Activated naive CD4-positive, alpha-beta T cell treated with anti-CD3 and anti-CD28 coated beads, Interleukin-2, amount 50 U/mL, for 16 hours (primary cell): ENCODE results near the gene NFATC3.
"Not testable (repeated sequence)": the region's sequence is repeated elsewhere in the genome, so short reads cannot be mapped to it uniquely, and the experiment has no call there.

ENCODE experiments used
- DNase-seq: peaks from one replicate; pipeline ENCODE4 v3.0.0-alpha.2; 2020

NFATC3 gene

DNA sequence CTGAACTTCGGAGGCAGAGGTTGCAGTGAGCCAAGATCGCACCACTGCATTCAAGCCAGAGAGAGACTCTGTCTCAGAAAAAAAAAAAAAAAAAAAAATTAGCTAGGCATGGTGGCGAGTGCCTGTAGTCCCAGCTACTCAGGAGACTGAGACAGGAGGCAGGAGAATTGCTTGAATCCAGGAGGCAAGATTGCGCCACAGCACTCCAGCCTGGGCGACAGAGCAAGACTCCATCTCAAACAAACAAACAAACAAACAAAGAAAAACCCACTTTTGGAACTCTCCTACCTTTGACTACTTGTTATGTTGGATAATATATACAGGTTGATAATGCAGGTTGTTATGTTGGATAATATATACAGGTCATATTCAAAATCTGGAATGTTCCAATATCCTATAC is 35.3 kb downstream of the NFATC3 start:
- not testable (repeated sequence) for DNase-seq

DNA sequence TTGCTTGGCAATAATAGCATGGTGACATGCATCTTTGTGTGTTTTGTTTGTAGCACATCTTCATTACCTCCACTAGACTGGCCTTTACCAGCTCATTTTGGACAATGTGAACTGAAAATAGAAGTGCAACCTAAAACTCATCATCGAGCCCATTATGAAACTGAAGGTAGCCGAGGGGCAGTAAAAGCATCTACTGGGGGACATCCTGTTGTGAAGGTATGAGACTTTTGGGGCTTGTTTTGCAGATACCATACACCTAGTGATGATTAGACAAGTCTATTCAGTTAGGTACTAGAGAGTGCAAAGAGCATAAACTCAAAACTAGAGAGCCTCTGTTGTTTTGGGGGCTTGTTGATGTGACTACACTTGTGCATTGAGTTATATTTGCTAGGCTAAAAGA is 41.2 kb downstream of the NFATC3 start:
- no peak for DNase-seq

DNA sequence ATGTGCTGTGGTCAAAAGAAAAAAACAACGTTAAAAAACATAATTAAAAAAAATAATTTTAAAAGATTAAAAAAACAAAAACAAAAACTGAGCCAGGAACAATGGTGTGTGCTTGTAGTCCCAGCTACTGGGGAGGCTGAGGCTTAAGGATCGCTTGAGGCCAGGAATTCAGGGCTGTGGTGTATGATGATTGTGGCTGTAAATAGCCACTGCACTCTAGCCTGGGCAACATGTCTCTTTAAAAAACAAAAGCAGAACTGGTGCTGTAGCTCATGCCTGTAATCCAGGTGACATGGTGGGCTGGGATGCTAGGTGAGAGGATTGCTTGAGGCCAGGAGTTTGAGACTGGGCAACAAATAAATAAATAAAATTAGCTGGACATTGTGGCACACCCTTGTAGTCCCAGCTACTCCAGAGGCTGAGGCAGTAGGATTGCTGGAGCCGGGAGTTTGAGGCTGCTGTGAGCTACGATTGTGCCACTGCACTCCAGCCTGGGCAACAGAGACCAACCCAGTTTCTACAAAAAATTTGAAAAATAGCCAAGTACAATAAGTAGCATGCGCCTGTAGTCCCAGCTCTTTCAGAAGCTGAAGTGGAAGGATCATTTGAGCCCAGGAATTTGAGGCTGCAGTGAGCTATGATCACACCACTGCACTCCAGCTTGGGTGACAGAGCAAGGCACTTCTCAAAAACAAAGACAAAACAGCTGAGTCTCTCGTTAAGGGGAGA is 43.6 kb downstream of the NFATC3 start:
- no peak for DNase-seq

DNA sequence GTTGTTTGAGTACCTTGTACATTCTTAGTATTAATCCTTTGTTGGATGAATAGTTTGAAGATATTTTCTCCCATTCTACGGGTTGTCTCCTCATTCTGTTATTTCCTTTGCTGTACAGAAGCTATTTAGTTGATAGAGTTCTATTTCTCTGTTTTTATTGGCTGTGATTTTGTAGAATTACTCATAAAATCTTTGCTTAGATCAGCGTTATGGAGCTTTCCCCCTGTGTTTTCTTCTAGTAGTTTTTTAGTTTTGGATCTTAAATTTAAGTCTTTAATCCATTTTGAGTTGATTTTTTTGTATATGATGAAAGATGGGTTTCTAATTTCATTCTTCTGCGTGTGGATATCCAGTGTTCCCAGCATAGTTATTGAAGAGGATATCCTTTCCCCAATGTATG is 45.4 kb downstream of the NFATC3 start:
- no peak for DNase-seq

DNA sequence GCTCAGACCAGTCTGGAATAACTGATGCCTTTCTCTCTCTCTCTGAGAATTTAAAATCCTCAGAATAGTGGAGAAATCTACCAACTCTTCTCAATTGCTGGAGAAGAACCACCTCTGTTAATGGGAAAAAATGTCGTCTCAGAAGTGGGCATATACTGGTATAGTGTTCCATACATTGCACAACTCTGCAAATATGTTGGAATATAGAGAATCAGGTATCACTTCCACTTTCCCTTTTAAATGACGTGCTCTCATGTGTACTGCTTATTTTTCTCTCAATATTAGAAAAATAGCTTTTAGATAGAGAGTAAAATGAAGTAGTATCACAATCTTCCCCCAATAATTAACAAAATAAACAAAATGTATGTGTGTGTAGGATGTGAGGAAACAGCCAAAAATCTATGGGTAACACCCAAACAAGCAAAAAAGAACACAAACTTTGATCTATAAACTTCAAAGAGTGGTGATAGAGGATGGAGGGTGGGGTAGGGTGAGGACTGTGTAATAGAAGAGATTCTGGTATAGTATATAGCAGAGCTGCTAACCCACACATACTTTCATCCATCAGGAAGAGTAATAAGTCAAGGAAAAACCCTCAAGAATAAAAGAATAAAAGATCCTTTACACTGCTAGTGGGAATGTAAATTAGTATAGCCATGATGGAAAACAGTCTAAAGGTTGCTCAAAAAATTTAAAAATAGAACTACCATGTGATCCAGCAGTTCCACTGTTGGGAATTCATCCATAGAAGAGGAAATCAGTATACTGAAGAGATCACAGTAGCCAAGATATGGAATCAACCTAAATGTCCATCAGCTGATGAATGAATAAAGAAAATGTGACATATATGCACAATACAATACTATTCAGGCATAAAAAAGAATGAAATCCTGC is 46.9 kb downstream of the NFATC3 start:
- no peak for DNase-seq

DNA sequence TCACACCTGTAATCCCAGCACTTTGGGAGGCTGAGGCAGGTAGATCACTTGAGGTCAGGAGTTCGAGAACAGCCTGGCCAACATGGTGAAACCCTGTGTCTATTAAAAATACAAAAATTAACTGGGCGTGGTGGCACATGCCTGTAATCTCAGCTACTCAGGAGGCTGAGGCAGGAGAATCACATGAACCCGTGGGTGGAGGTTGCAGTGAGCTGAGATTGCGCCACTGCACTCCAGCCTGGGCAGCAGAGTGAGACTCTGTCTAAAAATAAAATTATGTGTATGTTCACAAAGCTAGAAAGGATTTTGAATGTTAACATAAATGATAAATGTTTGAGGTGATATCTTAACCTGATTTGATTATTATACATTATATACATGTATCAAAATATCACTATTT is 47.8 kb downstream of the NFATC3 start:
- DNase-seq = not testable (repeated sequence)

DNA sequence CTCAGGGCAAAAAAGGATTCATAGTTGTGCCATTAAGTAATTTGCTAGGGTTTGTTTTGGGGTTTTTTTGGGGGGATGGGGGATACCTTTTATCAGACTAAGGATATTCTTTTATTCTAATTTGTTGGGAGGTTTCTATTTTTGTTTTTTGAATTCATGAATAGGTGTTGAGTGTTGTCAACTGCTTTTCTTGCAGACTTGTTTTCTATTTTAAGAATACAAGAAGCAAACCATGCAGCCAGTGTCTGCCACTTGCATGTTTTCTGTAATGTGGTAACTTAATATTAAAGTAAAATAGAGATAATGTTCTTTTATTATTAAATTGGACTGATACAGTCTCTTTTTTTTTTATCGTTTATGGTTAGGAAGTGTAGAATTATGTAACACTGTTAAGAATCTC is 49.5 kb downstream of the NFATC3 start:
- no peak for DNase-seq

DNA sequence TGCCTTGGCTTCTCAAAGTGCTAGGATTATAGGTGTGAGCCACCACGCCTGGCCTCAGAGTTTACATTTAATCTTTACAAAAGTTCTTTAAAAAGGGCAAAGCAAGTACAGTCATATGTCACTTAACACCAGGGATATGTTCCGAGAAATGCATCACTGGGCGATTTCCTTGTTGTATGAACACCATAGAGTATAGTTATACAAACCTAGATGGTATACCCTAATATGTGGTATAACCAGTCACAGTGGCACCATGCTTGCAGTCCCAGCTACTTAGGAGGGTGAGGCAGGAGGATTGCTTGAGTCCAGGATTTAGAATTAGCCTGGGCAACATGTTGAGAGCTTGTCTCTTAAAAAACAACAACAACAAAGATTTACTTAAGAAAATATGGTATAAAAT is 51.3 kb downstream of the NFATC3 start:
- no peak for DNase-seq

DNA sequence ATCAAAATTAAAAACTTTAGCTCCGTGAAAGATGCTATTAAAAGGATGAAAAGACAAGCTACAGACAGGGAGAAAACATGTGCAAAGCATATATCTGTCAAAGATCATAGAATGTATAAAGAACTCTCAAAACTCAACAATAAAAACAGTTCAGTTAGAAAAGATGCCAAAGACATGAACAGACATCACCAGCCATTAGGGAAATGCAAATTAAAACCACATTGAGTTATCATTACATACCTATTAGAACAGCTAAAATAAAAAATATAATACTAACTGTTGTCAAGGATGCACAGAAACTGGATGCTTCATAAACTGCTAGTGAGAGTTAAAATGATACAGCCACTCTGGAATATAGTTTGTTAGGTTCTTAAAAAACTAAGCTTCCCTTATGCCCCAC is 58.8 kb downstream of the NFATC3 start:
- DNase-seq = no peak

DNA sequence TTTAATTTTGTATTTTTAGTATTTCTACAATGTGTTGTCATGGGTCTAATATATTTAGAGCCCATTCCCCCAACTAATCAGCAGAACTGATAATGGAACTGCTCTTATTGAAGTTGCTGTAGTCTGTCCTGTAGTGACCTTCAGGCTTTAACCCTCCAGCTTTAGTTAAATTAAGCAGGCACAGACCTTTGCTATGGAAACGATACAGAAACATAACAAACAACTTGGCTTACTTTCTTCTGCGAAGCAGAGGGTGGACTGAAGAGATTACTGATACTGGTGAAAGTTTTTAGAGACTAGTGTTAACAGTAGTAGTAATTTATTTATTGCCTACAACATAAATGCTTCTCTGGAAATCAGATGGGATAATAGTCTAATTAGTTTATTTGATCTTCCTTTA is 61.4 kb downstream of the NFATC3 start:
- no peak for DNase-seq

DNA sequence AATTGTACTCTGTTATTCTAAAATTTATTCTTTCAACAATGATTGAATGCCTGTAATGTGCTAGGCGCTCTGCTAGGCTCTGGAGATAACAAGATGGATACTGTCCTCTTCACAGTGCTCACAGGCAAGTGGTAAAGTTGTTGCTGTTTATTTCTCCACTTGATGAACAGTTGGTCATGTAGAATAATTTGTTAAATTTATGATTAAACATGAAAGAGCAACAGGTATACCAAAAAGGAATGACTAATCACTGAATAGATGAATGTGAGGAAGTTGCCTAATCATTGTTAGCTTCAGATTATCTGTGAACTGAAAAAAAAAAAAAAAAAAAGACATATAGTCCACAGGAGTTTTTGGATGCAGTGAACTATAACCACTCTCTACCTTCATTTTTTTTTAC is 62.3 kb downstream of the NFATC3 start:
- no peak for DNase-seq

DNA sequence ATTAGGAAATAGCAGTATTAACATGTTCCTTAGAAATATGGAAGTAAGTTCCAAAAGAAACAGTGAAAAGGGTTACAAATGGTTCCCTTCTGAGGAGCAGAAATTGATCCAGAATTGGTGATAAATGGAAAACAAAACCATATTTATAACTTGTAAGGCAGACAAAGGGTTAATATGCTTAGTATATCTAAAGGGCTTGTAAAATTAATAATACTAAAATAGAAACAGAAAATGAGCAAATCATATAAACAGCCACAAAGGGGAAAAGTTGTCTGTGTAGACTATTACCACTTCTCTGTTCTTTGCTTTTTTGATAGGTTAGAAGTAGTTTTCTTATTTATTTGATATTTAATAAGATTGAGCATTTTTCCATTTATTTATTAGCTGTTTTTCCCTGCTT is 64.4 kb downstream of the NFATC3 start:
- DNase-seq = no peak

DNA sequence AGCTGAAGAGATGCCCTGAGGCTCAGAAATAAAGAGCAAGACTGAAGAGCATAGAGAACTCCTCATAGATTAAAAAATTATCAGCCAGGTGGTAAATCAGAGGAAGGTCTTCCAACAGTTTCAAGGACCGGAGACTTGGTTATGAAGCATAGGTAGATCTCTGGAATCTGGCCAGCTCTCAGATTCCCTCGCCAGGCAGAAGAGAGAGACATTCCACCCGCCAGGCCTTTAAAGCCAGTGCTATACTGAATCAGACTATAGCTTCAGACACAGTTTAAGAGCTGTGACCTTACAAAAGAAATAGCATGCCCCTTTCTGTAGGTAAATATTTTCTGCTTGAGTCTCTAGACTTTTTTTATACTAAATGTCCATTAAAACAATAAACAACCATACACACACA is 70.3 kb downstream of the NFATC3 start:
- no peak for DNase-seq

DNA sequence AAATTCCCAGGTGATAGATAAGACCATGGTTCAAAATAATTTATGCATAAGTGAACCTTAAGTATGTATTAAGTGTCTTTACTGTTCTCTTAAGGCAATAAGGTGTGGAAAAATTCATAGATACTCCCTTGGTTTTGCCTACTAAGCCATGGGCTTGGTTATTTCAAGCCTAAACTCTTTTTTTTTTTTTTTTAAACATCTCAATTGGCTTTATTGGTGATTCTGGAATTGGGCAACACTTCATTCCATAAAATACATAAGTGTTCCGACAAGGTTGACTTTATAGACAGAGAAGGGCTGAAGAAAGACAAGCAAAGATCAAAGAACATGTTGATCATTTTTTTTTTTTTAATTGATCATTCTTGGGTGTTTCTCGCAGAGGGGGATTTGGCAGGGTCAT is 77.2 kb downstream of the NFATC3 start:
- no peak for DNase-seq

DNA sequence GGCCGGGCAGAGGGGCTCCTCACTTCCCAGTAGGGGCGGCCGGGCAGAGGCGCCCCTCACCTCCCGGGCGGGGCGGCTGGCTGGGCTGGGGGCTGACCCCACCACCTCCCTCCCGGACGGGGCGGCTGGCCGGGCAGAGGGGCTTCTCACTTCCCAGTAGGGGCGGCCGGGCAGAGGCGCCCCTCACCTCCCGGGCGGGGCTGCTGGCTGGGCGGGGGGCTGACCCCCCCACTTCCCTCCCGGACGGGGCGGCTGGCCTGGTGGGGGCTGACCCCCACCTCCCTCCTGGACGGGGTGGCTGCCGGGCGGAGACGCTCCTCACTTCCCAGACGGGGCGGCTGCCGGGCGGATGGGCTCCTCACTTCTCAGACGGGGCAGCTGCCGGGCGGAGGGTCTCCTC is 78.1 kb downstream of the NFATC3 start:
- not testable (repeated sequence) for DNase-seq

DNA sequence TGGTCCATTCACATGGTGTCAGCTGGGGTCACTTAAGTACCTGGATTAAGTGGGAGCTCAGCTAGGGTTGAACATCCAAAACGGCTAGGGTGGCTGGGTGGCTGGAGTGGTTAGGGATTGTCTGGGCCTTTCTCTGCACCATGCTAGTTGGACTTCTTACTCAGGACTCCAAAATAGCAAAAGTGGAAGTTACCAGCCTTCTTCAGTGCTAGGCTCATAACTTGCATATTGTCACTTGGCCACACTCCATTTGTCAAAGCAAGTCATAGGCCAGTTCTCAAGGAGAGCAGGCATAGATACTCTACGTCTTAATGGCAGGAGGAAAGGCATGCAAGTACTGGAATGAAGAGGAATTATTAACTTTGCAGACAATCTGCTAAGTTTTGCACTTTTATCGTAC is 81.1 kb downstream of the NFATC3 start:
- no peak for DNase-seq

DNA sequence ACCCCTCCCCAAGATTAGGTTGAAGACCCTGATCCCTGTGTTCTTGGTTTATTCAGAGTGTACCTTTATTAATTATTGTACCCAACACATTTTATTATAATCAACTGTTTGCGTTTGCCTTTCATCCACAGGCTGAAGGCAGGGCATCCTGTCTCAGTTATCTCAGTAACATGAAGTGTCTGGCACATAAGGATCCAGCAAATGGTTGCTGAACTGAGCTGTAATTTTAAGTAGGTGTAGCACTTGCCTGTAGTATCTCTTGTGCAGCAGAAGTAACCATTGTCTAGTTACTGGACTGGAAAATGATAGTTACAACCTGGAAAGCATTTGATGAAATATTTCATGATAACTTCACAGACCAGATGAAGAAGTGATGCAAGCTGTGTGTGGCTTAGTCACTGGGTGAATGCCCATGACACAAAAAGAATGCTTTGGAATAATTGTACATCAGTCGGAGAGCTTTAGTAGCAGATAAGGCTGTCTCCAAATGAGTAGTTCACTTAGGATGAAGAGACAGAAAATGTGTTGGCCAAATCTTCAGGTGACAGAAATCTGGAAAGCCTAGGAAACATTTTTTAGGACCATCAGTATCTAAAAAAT is 94.1 kb downstream of the NFATC3 start:
- no peak for DNase-seq

DNA sequence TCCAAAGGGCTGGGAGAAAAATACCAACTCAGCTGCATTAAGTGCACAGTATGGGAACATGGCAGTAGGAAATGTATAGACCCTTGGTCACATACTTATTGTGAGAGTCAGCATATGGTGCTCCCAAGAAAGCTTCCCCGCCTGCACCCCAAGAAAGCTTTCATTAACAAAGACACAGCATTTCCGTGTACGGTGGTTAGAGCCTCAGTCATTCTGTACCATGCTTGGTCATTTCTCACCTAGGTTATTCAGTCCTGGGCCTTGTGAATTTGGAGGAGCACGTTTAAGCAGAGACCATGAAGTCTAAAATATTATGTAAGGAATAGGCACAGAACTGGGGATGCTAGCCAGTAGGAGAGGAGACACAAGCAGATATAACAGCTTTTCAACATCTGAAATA is 94.7 kb downstream of the NFATC3 start:
- no peak for DNase-seq

DNA sequence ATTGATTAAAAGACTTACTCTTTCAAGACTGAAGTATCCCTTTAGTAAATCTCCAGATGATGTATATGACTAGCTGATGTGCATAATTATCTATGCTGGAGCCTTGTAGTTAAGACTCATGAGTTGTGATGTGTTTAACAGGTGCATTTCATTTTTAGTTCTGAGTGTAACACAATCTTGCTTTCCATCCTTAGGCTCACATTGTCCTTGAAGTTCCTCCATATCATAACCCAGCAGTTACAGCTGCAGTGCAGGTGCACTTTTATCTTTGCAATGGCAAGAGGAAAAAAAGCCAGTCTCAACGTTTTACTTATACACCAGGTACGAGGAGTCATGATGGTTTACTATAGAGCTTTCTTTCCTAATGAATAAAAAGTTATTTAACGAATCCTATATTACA is 97.9 kb downstream of the NFATC3 start:
- no peak for DNase-seq

DNA sequence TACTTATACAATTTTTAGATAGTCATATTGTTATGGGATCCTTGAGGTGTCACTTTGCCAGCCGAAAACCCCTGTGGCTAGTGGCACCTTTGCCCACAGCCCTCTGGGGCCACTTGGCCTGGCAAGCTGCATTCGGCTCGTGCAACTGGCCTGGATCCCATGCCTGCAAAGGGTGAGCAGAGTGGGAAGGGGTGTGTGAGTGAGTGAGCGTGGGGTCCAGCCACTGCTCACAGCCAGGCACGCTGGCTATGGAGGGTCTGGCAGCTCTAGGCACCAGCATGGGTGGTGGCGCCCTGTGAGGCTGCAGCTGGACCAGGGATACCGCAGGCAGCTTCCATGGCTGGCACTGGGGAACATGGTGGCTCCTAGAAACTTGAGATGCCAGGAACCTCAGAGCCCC is 101.7 kb downstream of the NFATC3 start:
- DNase-seq = no peak

DNA sequence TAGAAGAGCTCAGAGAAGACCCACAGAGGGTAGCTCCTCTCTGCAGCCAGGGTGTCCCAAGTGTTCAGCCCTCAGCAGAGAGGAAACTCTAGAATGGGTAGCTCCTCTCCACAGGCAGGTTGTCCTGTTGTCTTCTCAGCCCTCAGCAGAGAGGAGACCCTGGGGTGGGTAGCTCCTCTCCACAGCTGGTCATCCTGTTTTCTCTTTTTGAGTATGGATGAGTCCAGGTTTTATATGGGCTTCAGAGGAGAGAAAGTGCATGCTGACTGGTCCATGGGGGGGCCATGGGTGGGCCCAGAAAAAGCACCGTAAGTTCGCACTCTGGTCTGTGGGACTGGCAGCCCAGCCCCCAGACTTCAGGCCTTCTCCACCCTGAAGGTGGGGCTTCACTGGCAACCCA is 102.3 kb downstream of the NFATC3 start:
- no peak for DNase-seq

DNA sequence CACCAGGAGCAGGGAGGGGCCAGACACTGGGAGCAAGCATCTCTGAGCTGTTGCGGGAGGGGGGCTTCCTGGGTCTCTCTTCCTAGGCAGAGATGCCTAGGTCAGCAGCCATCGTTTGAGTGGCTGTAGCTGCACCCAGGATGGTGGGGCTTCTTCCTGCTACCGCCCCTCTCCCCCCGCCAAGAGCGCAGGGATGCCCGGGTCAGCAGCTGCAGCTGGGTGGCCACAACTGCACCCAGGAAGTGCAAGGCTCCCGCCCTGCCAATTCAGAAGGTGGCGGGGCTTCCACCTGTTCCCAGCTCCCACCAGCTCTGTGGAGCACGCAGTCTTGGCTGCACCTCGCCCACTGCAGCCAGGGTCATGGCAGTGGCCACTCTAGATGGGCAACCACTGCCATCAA is 103.0 kb downstream of the NFATC3 start:
- DNase-seq = no peak

DNA sequence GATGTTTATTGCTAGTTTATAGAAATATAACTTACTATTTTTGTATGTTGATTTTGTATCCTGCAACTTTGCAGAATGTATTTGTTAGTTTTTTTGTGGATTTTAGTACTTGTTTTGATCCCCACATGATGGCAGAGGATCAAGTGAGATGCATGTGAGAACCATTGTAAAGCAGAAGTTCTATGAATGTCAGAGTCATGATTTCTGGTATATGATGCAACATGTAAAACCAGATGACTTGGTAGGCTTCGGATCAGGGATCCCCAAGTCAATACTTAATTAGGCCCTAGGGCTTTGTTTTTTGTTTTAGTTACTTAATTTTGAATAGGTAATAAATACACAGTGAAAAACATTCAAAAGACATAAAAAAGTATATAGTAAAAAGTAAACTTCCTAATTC is 104.9 kb downstream of the NFATC3 start:
- no peak for DNase-seq
